Ishikawa (cell line): ENCODE data around the gene PIEZO2.

Experiments
- CEBPB ChIP-seq: IDR thresholded peaks from 2 replicates; pipeline ENCODE4 v1.6.1; 2012
- CREB1 ChIP-seq: IDR thresholded peaks from 2 replicates; pipeline ENCODE4 v1.6.1; 2012; ENCODE audit warnings: low read depth
- EGR1 ChIP-seq: IDR thresholded peaks from 2 replicates; pipeline ENCODE4 v1.6.1; 2012
- FOXM1 ChIP-seq: IDR thresholded peaks from 2 replicates; pipeline ENCODE4 v1.6.1; 2012; ENCODE audit warnings: low read depth, borderline replicate concordance
- MAX ChIP-seq: IDR thresholded peaks from 2 replicates; pipeline ENCODE4 v1.6.1; 2012
- NFIC ChIP-seq: IDR thresholded peaks from 2 replicates; pipeline ENCODE4 v1.6.1; 2012
- RAD21 ChIP-seq: IDR thresholded peaks from 2 replicates; pipeline ENCODE4 v1.6.1; 2012; ENCODE audit warnings: low read depth
- REST ChIP-seq: IDR thresholded peaks from 2 replicates; pipeline ENCODE4 v1.6.1; 2012; ENCODE audit warnings: low read depth, mild to moderate bottlenecking
- TAF1 ChIP-seq: IDR thresholded peaks from 2 replicates; pipeline ENCODE4 v1.6.1; 2012; ENCODE audit warnings: low read depth, mild to moderate bottlenecking
- TEAD4 ChIP-seq: IDR thresholded peaks from 2 replicates; pipeline ENCODE4 v1.6.1; 2012
- USF1 ChIP-seq: IDR thresholded peaks from 2 replicates; pipeline ENCODE4 v1.6.1; 2012

- TF ChIP-seq NFIC (no peak), USF1 (no peak), CREB1 (no peak), CEBPB (no peak), EGR1 (no peak), TAF1 (no peak), RAD21 (no peak), REST (no peak), FOXM1 (no peak), MAX (no peak), TEAD4 (no peak)
Measured at GRCh38 chr18:11106894-11107293, 42.5 kb downstream of the PIEZO2 start.
